ENCODE data around the gene GCK.

The GCK gene

GRCh38 chr7:44119829-44120380, 69.3 kb downstream of the GCK start:
- Histone ChIP-seq H3K4me3 (ENCODE audit: low read depth, low read length) (no peak overlapping the region), H3K27me3 (replicated peaks) (no peaks in the 10 kb centered on the region), H3K27ac (no peak overlapping the region), H3K36me3 (replicated peaks) (peaks cover 36% of the 10 kb centered on the region)
- TF ChIP-seq CTCF (IDR thresholded peaks at IDR 0.05; ENCODE audit: low read depth, low read length, missing control alignments), result no peak
- in situ Hi-C loops (cut with HindIII; ENCODE audit: low pct_ligation_motif_present, low sequenced_read_pairs), result no loop called here
- no peak for DNase-seq

GRCh38 chr7:44117801-44118429, 71.3 kb downstream of the GCK start:
- in situ Hi-C loops (cut with HindIII; ENCODE audit: low pct_ligation_motif_present, low sequenced_read_pairs), result no loop called here

GRCh38 chr7:44116789-44117666, 72.2 kb downstream of the GCK start:
- peaks cover 47% of the 10 kb centered on the region for H3K36me3 ChIP-seq (replicated peaks)
- DNase-seq, result no peak
- H3K27ac ChIP-seq, result no peak overlapping the region
- H3K4me3 ChIP-seq (ENCODE audit: low read depth, low read length), result no peak overlapping the region
- in situ Hi-C loops (cut with HindIII; ENCODE audit: low pct_ligation_motif_present, low sequenced_read_pairs), result no loop called here
- no peaks in the 10 kb centered on the region for H3K27me3 ChIP-seq (replicated peaks)
- TF ChIP-seq CTCF (IDR thresholded peaks at IDR 0.05; ENCODE audit: low read depth, low read length, missing control alignments), result no peak

More at GRCh38 chr7:44117801-44118429, 71.3 kb downstream of the GCK start:
- Histone ChIP-seq H3K4me3 (ENCODE audit: low read depth, low read length) (no peak overlapping the region), H3K27ac (no peak overlapping the region), H3K27me3 (replicated peaks) (no peaks in the 10 kb centered on the region), H3K36me3 (replicated peaks) (peaks cover 47% of the 10 kb centered on the region)
- no peak for TF ChIP-seq CTCF (IDR thresholded peaks at IDR 0.05; ENCODE audit: low read depth, low read length, missing control alignments)
- no peak for DNase-seq

GRCh38 chr7:44116087-44116788, 73.0 kb downstream of the GCK start:
- no peak for DNase-seq
- Histone ChIP-seq H3K36me3 (replicated peaks) (peaks cover 53% of the 10 kb centered on the region), H3K4me3 (ENCODE audit: low read depth, low read length) (no peak overlapping the region), H3K27me3 (replicated peaks) (no peaks in the 10 kb centered on the region), H3K27ac (no peak overlapping the region)
- TF ChIP-seq CTCF (IDR thresholded peaks at IDR 0.05; ENCODE audit: low read depth, low read length, missing control alignments), result no peak
- in situ Hi-C loops (cut with HindIII; ENCODE audit: low pct_ligation_motif_present, low sequenced_read_pairs), result no loop called here

- no peak overlapping the region for H3K4me3 ChIP-seq (ENCODE audit: low read depth, low read length)
- peaks cover 54% of the 10 kb centered on the region for H3K36me3 ChIP-seq (replicated peaks)
- in situ Hi-C loops (cut with HindIII; ENCODE audit: low pct_ligation_motif_present, low sequenced_read_pairs), result no loop called here
Measured at GRCh38 chr7:44114586-44115310, 74.5 kb downstream of the GCK start.

More at GRCh38 chr7:44114586-44115310, 74.5 kb downstream of the GCK start:
- TF ChIP-seq CTCF (IDR thresholded peaks at IDR 0.05; ENCODE audit: low read depth, low read length, missing control alignments), result no peak
- DNase-seq, result no peak
- Histone ChIP-seq H3K27ac (no peak overlapping the region), H3K27me3 (replicated peaks) (no peaks in the 10 kb centered on the region)

All from brain microvascular endothelial cell (primary cell).